Loucy (cell line): ENCODE data around the gene CENPO.

ENCODE experiments used
- EZH2phosphoT487 ChIP-seq: fragments of 200-600 bp; IDR thresholded peaks from 2 replicates; pipeline ENCODE4 v1.6.1; 2018; ENCODE audit warnings: antibody characterized with exemption, mild to moderate bottlenecking, moderate library complexity, borderline replicate concordance
- TF ChIP-seq, protein P1 (sequence below): fragments of 200-600 bp; sonication (generic); conservative IDR thresholded peaks from 2 replicates; pipeline ENCODE4 v1.5.1; 2014; ENCODE audit warnings: mild to moderate bottlenecking, antibody characterized with exemption, low read length

DNA sequence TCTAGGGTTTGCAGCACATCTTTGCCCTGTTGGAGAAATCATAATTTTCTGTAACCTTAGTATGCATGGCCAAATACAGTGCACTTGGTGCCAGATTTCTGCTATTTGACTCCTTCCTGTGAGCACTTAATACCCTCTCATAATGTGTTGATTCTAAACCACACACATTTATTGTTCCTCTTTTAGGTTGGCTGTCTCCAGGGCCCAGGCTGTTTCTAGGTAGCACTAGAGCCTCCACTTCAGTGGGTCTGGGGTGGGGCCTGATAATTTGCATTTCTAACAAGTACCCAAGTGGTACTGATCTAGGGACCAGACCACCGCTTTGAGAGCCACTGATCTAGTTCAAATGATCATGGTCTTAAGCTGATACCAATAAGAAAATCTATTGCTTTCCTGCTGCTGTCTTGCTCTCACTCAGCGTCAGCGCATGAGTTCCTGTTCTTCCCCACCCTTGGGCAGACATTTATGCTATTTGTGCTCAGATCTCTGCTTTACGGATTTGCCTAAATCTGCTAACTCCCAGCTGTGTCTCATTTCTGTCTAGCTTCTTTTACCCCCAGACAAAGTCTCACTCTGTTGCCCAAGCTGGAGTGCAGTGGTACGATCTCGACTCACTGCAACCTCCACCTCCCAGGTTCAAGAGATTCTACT, 7.4 kb upstream of the CENPO start:
- TF ChIP-seq, protein P1, sequence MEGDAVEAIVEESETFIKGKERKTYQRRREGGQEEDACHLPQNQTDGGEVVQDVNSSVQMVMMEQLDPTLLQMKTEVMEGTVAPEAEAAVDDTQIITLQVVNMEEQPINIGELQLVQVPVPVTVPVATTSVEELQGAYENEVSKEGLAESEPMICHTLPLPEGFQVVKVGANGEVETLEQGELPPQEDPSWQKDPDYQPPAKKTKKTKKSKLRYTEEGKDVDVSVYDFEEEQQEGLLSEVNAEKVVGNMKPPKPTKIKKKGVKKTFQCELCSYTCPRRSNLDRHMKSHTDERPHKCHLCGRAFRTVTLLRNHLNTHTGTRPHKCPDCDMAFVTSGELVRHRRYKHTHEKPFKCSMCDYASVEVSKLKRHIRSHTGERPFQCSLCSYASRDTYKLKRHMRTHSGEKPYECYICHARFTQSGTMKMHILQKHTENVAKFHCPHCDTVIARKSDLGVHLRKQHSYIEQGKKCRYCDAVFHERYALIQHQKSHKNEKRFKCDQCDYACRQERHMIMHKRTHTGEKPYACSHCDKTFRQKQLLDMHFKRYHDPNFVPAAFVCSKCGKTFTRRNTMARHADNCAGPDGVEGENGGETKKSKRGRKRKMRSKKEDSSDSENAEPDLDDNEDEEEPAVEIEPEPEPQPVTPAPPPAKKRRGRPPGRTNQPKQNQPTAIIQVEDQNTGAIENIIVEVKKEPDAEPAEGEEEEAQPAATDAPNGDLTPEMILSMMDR, result no peak
- TF ChIP-seq EZH2phosphoT487, result no peak
